Measurements from ENCODE around the gene CCNB1. TPM values are rescaled to one million over a fixed set of nuclear protein-coding genes. Genes with fewer than 3 reads are reported as not detected.
A peak's percentile ranks its signal among the peaks of the same experiment; 100 is the strongest.

The CCNB1 gene
- 10 to 100 TPM in 2 of 4 donors, 1 to 10 TPM in 1, under 1 TPM in 1; under 0.01 to 60.3 (median 10.2) TPM for total RNA-seq

- H3K27me3 ChIP-seq = no peaks in the 10 kb centered on the region
- no peaks in the 10 kb centered on the region for H3K4me1 ChIP-seq
- no peaks in the 10 kb centered on the region for H3K9me3 ChIP-seq
- TF ChIP-seq POLR2A (IDR thresholded peaks at IDR 0.05) (peak in 1 of 2 donors; percentile 27), CTCF (IDR thresholded peaks at IDR 0.05) (peak in 2 of 4 experiments; percentile 8 to 24)
- DNase-seq = peak; percentile 95 to 97
- H3K4me3 ChIP-seq = peak within 1 kb of the TSS; percentile 41 to 61
- intact Hi-C loops (cut with DNase I; ENCODE audit: low total_unique reads) = no loop called here
- H3K27ac ChIP-seq = peak within 1 kb of the TSS; percentile 26 to 57
- H3K36me3 ChIP-seq = no peaks in the 10 kb centered on the region
Observed at GRCh38 chr5:69166686-69167492, at the start of gene CCNB1. Gene CCNB1 (plus strand): TSS chr5:69167150. CDS start chr5:69167263, 113 bp downstream.

GRCh38 chr5:69129413-69129812, 37.5 kb upstream of the CCNB1 start:
- Histone ChIP-seq H3K27ac (no peak overlapping the region), H3K36me3 (no peaks in the 10 kb centered on the region), H3K4me1 (no peaks in the 10 kb centered on the region), H3K9me3 (no peaks in the 10 kb centered on the region), H3K4me3 (no peak overlapping the region), H3K27me3 (no peaks in the 10 kb centered on the region)
- intact Hi-C loops (cut with DNase I; ENCODE audit: low total_unique reads) = no loop called here
- TF ChIP-seq POLR2A (IDR thresholded peaks at IDR 0.05) (no peak), CTCF (IDR thresholded peaks at IDR 0.05) (no peak)
- DNase-seq = no peak

GRCh38 chr5:69130241-69130640, 36.7 kb upstream of the CCNB1 start:
- H3K36me3 ChIP-seq = no peaks in the 10 kb centered on the region
- intact Hi-C loops (cut with DNase I; ENCODE audit: low total_unique reads) = no loop called here

GRCh38 chr5:69131304-69131703, 35.6 kb upstream of the CCNB1 start:
- H3K27me3 ChIP-seq = no peaks in the 10 kb centered on the region
- H3K4me3 ChIP-seq = no peak overlapping the region
- intact Hi-C loops (cut with DNase I; ENCODE audit: low total_unique reads) = no loop called here
- DNase-seq = no peak
- H3K27ac ChIP-seq = no peak overlapping the region
- no peaks in the 10 kb centered on the region for H3K36me3 ChIP-seq
- no peaks in the 10 kb centered on the region for H3K9me3 ChIP-seq
- no peaks in the 10 kb centered on the region for H3K4me1 ChIP-seq
- TF ChIP-seq POLR2A (IDR thresholded peaks at IDR 0.05) (no peak), CTCF (IDR thresholded peaks at IDR 0.05) (no peak)

More at GRCh38 chr5:69130241-69130640, 36.7 kb upstream of the CCNB1 start:
- Histone ChIP-seq H3K4me1 (no peaks in the 10 kb centered on the region), H3K9me3 (no peaks in the 10 kb centered on the region), H3K27me3 (no peaks in the 10 kb centered on the region), H3K27ac (no peak overlapping the region), H3K4me3 (no peak overlapping the region)
- no peak for DNase-seq
- TF ChIP-seq CTCF (IDR thresholded peaks at IDR 0.05) = no peak
- no peak for TF ChIP-seq POLR2A (IDR thresholded peaks at IDR 0.05)

GRCh38 chr5:69134126-69134525, 32.8 kb upstream of the CCNB1 start:
- no peaks in the 10 kb centered on the region for H3K36me3 ChIP-seq
- no peak for DNase-seq
- no peak for TF ChIP-seq CTCF (IDR thresholded peaks at IDR 0.05)
- TF ChIP-seq POLR2A (IDR thresholded peaks at IDR 0.05) = no peak
- H3K9me3 ChIP-seq = no peaks in the 10 kb centered on the region
- H3K27ac ChIP-seq = no peak overlapping the region
- intact Hi-C loops (cut with DNase I; ENCODE audit: low total_unique reads) = no loop called here
- H3K27me3 ChIP-seq = no peaks in the 10 kb centered on the region
- H3K4me1 ChIP-seq = no peaks in the 10 kb centered on the region
- no peak overlapping the region for H3K4me3 ChIP-seq
